Activated naive CD4-positive, alpha-beta T cell treated with anti-CD3 and anti-CD28 coated beads for 36 hours (primary cell): ENCODE measurements around the gene LIMS2. TPM values are rescaled to one million over a fixed set of nuclear protein-coding genes. Genes with fewer than 3 reads are reported as not detected.

Experiments used
- CTCF ChIA-PET: fragments of 350-600 bp; sonication (Branson Sonifier 250); formaldehyde crosslinking; loops from one replicate; lab custom pipeline; 2021; ENCODE audit warnings: antibody characterized with exemption; lab: Charles Lee
- DNase-seq: peaks from one replicate; pipeline ENCODE4 v3.0.0-alpha.2; 2020
- H3K27ac Mint-ChIP-seq: one replicate; pipeline ENCODE4 v1.8.0; 2021; ENCODE audit warnings: mild to moderate bottlenecking, mixed read lengths
- H3K27me3 Mint-ChIP-seq: one replicate; pipeline ENCODE4 v1.8.0; 2021; ENCODE audit warnings: low read depth, mixed read lengths
- H3K36me3 Mint-ChIP-seq: one replicate; pipeline ENCODE4 v1.8.0; 2021; ENCODE audit warnings: low read depth, mixed read lengths
- H3K4me1 Mint-ChIP-seq: one replicate; pipeline ENCODE4 v1.8.0; 2021; ENCODE audit warnings: low read depth, mixed read lengths
- H3K4me3 Mint-ChIP-seq: one replicate; pipeline ENCODE4 v1.8.0; 2021; ENCODE audit warnings: mild to moderate bottlenecking, moderate library complexity, mixed read lengths
- H3K9me3 Mint-ChIP-seq: one replicate; pipeline ENCODE4 v1.8.0; 2021; ENCODE audit warnings: mixed read lengths
- intact Hi-C: fragments of 100-400 bp; cut with micrococcal nuclease; formaldehyde crosslinking; loops from one replicate; pipeline ENCODE4 v1.15.1; 2023
- total RNA-seq, 2 experiments: library from RNA; stranded (reverse); gene quantifications; one replicate each; pipeline ENCODE4 v1.2.3, GENCODE V29; 2021

The LIMS2 gene
- total RNA-seq, 2 experiments from 2014 or later = 14.6 to 15.5 TPM

GRCh38 chr2:127698553-127699355, 23.4 kb upstream of the LIMS2 start:
- Mint-ChIP-seq H3K9me3 (no peaks in the 10 kb centered on the region), H3K4me3 (no peak overlapping the region), H3K36me3 (peaks cover 12% of the 10 kb centered on the region), H3K4me1 (peaks cover 22% of the 10 kb centered on the region), H3K27me3 (no peaks in the 10 kb centered on the region), H3K27ac (no peak overlapping the region)
- no peak for DNase-seq
- intact Hi-C loops = no loop called here
- CTCF ChIA-PET = no interaction called here

- CTCF ChIA-PET = interaction anchor here (0.7 kb wide), 1 partner anchor 494 kb away, joined by 3 read pairs; no protein-coding TSS in a partner anchor
Observed at GRCh38 chr2:127697482-127698180, 22.3 kb upstream of the LIMS2 start.

GRCh38 chr2:127695491-127696472, 20.5 kb upstream of the LIMS2 start:
- intact Hi-C loops = loop anchor here (1.0 kb wide), 1 partner anchor 104 kb away; no protein-coding TSS in a partner anchor
- peaks cover 7% of the 10 kb centered on the region for H3K4me1 Mint-ChIP-seq

More at GRCh38 chr2:127697482-127698180, 22.3 kb upstream of the LIMS2 start:
- Mint-ChIP-seq H3K9me3 (no peaks in the 10 kb centered on the region), H3K4me3 (no peak overlapping the region), H3K27ac (no peak overlapping the region), H3K4me1 (peaks cover 13% of the 10 kb centered on the region), H3K27me3 (no peaks in the 10 kb centered on the region), H3K36me3 (peaks cover 5% of the 10 kb centered on the region)
- intact Hi-C loops = no loop called here
- no peak for DNase-seq

DNA sequence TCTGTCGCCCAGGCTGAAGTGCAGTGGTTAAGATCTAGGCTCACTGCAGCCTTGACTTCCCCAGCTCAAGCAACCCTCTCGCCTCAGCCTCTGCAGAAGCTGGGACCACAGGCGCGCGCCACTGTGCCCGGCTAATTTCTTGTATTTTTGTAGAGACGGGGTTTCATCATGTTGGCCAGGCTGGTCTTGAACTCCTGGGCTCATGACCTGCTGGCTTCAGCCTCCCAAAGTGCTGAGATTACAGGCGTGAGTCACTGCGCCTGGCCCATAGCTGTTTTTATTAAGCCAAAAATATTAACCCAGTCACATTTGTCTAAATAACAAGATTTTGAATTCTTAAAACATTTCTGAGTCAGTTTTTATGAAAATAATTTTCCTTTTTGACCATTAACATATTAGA, 19.7 kb upstream of the LIMS2 start:
- CTCF ChIA-PET = no interaction called here

More at GRCh38 chr2:127695491-127696472, 20.5 kb upstream of the LIMS2 start:
- Mint-ChIP-seq H3K36me3 (peaks cover 8% of the 10 kb centered on the region), H3K4me3 (no peak overlapping the region), H3K27me3 (no peaks in the 10 kb centered on the region), H3K27ac (no peak overlapping the region), H3K9me3 (peaks cover 13% of the 10 kb centered on the region)
- CTCF ChIA-PET = interaction anchor here (0.7 kb wide), 2 partner anchors 9 to 105 kb away, joined by 3 read pairs; no protein-coding TSS in a partner anchor
- DNase-seq = peak; percentile 74

GRCh38 chr2:127690696-127691095, 15.4 kb upstream of the LIMS2 start:
- DNase-seq = no peak
- peaks cover 8% of the 10 kb centered on the region for H3K36me3 Mint-ChIP-seq
- H3K9me3 Mint-ChIP-seq = peaks cover 18% of the 10 kb centered on the region
- intact Hi-C loops = no loop called here
- peaks cover 3% of the 10 kb centered on the region for H3K27me3 Mint-ChIP-seq
- CTCF ChIA-PET = no interaction called here
- H3K4me1 Mint-ChIP-seq = no peaks in the 10 kb centered on the region
- H3K4me3 Mint-ChIP-seq = no peak overlapping the region
- no peak overlapping the region for H3K27ac Mint-ChIP-seq

More for the DNA sequence above, 19.7 kb upstream of the LIMS2 start:
- Mint-ChIP-seq H3K27me3 (no peaks in the 10 kb centered on the region), H3K27ac (no peak overlapping the region), H3K9me3 (peaks cover 16% of the 10 kb centered on the region), H3K4me1 (no peaks in the 10 kb centered on the region), H3K36me3 (peaks cover 8% of the 10 kb centered on the region), H3K4me3 (no peak overlapping the region)
- DNase-seq = no peak
- intact Hi-C loops = loop anchor here (1.0 kb wide), 1 partner anchor 104 kb away; no protein-coding TSS in a partner anchor

DNA sequence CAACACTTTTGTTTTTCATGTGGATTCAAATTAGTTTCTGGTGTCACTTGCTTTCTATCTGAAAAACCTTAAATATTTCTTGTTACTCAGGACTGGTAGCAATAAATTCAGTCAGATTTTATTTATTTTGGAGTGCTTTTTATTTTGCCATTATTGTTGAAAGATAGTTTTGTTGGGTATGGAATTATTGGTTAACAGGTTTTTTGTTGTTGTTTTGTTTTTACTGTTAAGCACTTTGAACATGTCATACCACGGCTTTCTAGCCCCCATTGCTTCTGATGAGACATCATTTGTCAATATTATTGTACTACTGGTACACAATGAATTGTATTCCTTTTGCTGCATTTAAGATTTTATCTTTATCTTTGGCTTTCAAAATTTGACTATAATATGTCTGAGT, 13.1 kb upstream of the LIMS2 start:
- H3K9me3 Mint-ChIP-seq = peaks cover 18% of the 10 kb centered on the region
- intact Hi-C loops = no loop called here
- CTCF ChIA-PET = interaction anchor here (0.6 kb wide), 1 partner anchor 719 kb away, joined by 3 read pairs; no protein-coding TSS in a partner anchor
- no peak overlapping the region for H3K4me3 Mint-ChIP-seq
- H3K27me3 Mint-ChIP-seq = peaks cover 3% of the 10 kb centered on the region
- no peak for DNase-seq
- H3K4me1 Mint-ChIP-seq = no peaks in the 10 kb centered on the region
- peaks cover 8% of the 10 kb centered on the region for H3K36me3 Mint-ChIP-seq
- H3K27ac Mint-ChIP-seq = no peak overlapping the region

- peaks cover 3% of the 10 kb centered on the region for H3K27me3 Mint-ChIP-seq
- CTCF ChIA-PET = interaction anchor here (0.6 kb wide), 1 partner anchor 67 kb away, joined by 3 read pairs; no protein-coding TSS in a partner anchor
- no peak overlapping the region for H3K4me3 Mint-ChIP-seq
- no peak for DNase-seq
- no peaks in the 10 kb centered on the region for H3K36me3 Mint-ChIP-seq
- H3K27ac Mint-ChIP-seq = no peak overlapping the region
- H3K9me3 Mint-ChIP-seq = peaks cover 5% of the 10 kb centered on the region
- H3K4me1 Mint-ChIP-seq = no peaks in the 10 kb centered on the region
- intact Hi-C loops = no loop called here
Observed at GRCh38 chr2:127685410-127686080, 10.2 kb upstream of the LIMS2 start.

- Mint-ChIP-seq H3K4me3 (no peak overlapping the region), H3K27ac (no peak overlapping the region), H3K9me3 (peaks cover 1% of the 10 kb centered on the region), H3K4me1 (no peaks in the 10 kb centered on the region), H3K27me3 (peaks cover 3% of the 10 kb centered on the region), H3K36me3 (no peaks in the 10 kb centered on the region)
- CTCF ChIA-PET = interaction anchor here (1.4 kb wide), 1 partner anchor 92 kb away, joined by 5 read pairs; no protein-coding TSS in a partner anchor
- no peak for DNase-seq
- intact Hi-C loops = no loop called here
Observed at GRCh38 chr2:127683757-127684156, 8.4 kb upstream of the LIMS2 start.

GRCh38 chr2:127683056-127683455, 7.7 kb upstream of the LIMS2 start:
- no peak for DNase-seq
- no peak overlapping the region for H3K27ac Mint-ChIP-seq
- peaks cover 1% of the 10 kb centered on the region for H3K9me3 Mint-ChIP-seq
- no peaks in the 10 kb centered on the region for H3K36me3 Mint-ChIP-seq
- CTCF ChIA-PET = interaction anchor here (1.4 kb wide), 1 partner anchor 92 kb away, joined by 5 read pairs; no protein-coding TSS in a partner anchor
- no peaks in the 10 kb centered on the region for H3K27me3 Mint-ChIP-seq
- H3K4me3 Mint-ChIP-seq = no peak overlapping the region
- no peaks in the 10 kb centered on the region for H3K4me1 Mint-ChIP-seq
- intact Hi-C loops = no loop called here

DNA sequence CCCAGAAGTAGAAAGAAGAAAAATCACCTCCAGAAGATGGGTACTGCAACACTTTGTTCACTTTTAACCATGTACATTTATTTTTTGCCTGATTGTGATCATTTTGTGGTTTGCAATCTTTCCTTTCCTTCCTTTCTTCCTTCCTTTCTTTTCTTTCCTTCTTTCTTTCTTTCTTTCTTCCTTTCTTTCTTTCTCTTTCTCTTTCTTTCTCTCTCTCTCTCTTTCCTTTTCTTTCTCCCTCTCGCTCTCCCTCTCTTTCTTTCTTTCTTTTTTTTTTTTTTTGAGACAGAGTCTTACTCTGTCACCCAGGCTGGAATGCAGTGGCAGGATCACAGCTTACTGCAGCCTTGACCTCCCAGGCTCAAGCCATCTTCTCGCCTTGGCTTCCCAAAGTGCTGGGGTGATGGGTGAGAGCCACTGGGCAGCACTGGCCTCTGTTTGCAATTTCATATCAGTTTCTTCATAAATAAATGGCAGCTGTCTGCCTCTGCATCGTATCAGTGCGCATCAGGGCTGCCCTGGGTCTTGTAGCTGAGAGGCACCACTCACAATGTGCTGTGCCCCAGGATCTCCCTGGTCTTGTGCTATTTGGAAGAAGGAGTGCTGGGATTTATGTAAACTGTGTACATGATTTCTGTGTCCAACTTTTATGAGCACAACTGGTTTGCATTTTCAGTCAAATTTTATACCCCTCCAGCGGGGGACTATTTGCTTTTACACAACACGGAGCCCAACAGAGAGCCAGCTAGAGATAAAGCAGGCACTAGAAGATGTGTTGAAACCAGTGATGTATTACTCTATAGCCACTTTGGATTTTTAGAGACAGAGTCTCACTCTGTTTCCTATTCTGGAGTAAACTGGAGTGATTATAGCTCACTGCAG, 6.9 kb upstream of the LIMS2 start:
- intact Hi-C loops = no loop called here
- Mint-ChIP-seq H3K4me3 (no peak overlapping the region), H3K9me3 (no peaks in the 10 kb centered on the region), H3K36me3 (no peaks in the 10 kb centered on the region), H3K27me3 (peaks cover 3% of the 10 kb centered on the region), H3K4me1 (no peaks in the 10 kb centered on the region), H3K27ac (no peak overlapping the region)
- no peak for DNase-seq
- CTCF ChIA-PET = interaction anchor here (1.4 kb wide), 1 partner anchor 91 kb away, joined by 5 read pairs; no protein-coding TSS in a partner anchor
